HG02588 (cell line): ENCODE data around the gene SLF2.
"Not testable (repeated sequence)": the region's sequence is repeated elsewhere in the genome, so short reads cannot be mapped to it uniquely, and the experiment has no call there.

Experiments used
- ATAC-seq: cut with Tn5 transposase; IDR thresholded peaks from one replicate; pipeline ENCODE4 v1.9.1; 2021; ENCODE audit warnings: mild to moderate bottlenecking, moderate library complexity; ENCODE audit not compliant: unreplicated experiment

SLF2 gene

GRCh38 chr10:100877461-100877850 lies 35.3 kb upstream of the SLF2 start:
- ATAC-seq, result no peak

GRCh38 chr10:100878291-100878910 lies 34.4 kb upstream of the SLF2 start:
- no peak for ATAC-seq

- no peak for ATAC-seq
Observed at GRCh38 chr10:100879741-100880360, 32.9 kb upstream of the SLF2 start.

- no peak for ATAC-seq
Observed at GRCh38 chr10:100881556-100882213, 31.1 kb upstream of the SLF2 start.

GRCh38 chr10:100882252-100882651 lies 30.5 kb upstream of the SLF2 start:
- ATAC-seq, result no peak

GRCh38 chr10:100882671-100883311 lies 30.0 kb upstream of the SLF2 start:
- ATAC-seq, result no peak

- ATAC-seq, result no peak
Observed at GRCh38 chr10:100883312-100883821, 29.4 kb upstream of the SLF2 start.

- ATAC-seq, result not testable (repeated sequence)
Observed at GRCh38 chr10:100885611-100886010, 27.2 kb upstream of the SLF2 start.

GRCh38 chr10:100886091-100886490 lies 26.7 kb upstream of the SLF2 start:
- ATAC-seq, result no peak

GRCh38 chr10:100886521-100886920 lies 26.2 kb upstream of the SLF2 start:
- no peak for ATAC-seq

GRCh38 chr10:100886963-100887362 lies 25.8 kb upstream of the SLF2 start:
- no peak for ATAC-seq

- no peak for ATAC-seq
Observed at GRCh38 chr10:100887761-100888296, 24.9 kb upstream of the SLF2 start.

GRCh38 chr10:100888957-100889356 lies 23.8 kb upstream of the SLF2 start:
- ATAC-seq, result no peak

GRCh38 chr10:100889546-100889945 lies 23.2 kb upstream of the SLF2 start:
- no peak for ATAC-seq

- ATAC-seq, result no peak
Observed at GRCh38 chr10:100890141-100890672, 22.6 kb upstream of the SLF2 start.

GRCh38 chr10:100890673-100891317 lies 22.0 kb upstream of the SLF2 start:
- ATAC-seq, result no peak

- no peak for ATAC-seq
Observed at GRCh38 chr10:100894033-100894432, 18.7 kb upstream of the SLF2 start.

GRCh38 chr10:100894589-100895294 lies 18.0 kb upstream of the SLF2 start:
- no peak for ATAC-seq

GRCh38 chr10:100895346-100895745 lies 17.4 kb upstream of the SLF2 start:
- ATAC-seq, result no peak

- ATAC-seq, result no peak
Observed at GRCh38 chr10:100895896-100896295, 16.9 kb upstream of the SLF2 start.
